ENCODE measurements around the gene MADD. TPM values are rescaled to one million over a fixed set of nuclear protein-coding genes. Genes with fewer than 3 reads are reported as not detected.

Gene MADD
- total RNA-seq, 1 donor from 2014 or later, result 20.2 TPM

DNA sequence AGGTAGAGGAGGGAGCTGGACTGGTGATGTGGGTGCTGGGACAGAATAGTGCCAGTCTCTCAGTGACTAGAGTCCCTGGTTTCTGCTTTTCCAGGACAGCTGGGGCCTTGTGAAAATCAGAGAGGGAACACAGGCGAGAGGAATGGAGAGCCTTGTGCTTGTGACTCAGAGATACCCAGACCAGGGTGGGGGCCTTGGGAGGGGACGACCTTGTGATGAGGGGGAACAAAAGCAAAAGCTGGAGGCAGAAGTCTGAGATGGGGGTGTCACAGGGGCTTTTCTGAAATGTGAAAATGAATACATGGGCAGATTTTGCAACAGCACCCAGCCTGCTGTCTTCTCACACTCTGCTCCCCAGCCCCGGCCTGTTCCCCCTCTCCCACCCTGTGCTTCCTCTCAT, 15.5 kb upstream of the MADD start:
- TF ChIP-seq, protein P1, sequence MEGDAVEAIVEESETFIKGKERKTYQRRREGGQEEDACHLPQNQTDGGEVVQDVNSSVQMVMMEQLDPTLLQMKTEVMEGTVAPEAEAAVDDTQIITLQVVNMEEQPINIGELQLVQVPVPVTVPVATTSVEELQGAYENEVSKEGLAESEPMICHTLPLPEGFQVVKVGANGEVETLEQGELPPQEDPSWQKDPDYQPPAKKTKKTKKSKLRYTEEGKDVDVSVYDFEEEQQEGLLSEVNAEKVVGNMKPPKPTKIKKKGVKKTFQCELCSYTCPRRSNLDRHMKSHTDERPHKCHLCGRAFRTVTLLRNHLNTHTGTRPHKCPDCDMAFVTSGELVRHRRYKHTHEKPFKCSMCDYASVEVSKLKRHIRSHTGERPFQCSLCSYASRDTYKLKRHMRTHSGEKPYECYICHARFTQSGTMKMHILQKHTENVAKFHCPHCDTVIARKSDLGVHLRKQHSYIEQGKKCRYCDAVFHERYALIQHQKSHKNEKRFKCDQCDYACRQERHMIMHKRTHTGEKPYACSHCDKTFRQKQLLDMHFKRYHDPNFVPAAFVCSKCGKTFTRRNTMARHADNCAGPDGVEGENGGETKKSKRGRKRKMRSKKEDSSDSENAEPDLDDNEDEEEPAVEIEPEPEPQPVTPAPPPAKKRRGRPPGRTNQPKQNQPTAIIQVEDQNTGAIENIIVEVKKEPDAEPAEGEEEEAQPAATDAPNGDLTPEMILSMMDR (IDR thresholded peaks at IDR 0.05; ENCODE audit: insufficient read depth, low read length, poor library complexity, severe bottlenecking), result no peak
- no peaks in the 10 kb centered on the region for H3K36me3 ChIP-seq (ENCODE audit: control insufficient read depth, insufficient read depth, low read length)
- no peak for DNase-seq (ENCODE audit: low read depth)
- H3K27me3 ChIP-seq (ENCODE audit: control insufficient read depth, insufficient read depth, low read length), result no peaks in the 10 kb centered on the region
- no peak overlapping the region for H3K4me3 ChIP-seq (ENCODE audit: low read depth, low read length)

DNA sequence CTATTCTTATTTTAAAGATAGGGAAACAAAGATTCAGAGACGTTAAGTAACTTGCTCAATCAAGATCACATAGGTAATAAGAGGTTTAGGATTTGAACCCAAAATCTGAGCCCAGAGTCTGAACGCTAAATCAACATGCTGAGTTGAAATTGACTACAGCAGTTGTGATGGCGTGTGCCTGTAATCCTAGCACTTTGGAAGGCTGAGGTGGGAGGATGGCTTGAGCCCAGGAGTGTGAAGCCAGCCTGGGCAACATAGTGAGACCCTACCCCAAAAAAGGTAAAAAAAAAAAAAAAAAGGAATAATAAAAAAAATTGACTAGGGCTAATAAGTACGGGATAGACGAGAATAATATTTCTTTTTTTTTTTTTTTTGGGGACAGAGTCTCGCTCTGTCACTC, 13.6 kb upstream of the MADD start:
- H3K4me3 ChIP-seq (ENCODE audit: low read depth, low read length), result no peak overlapping the region
- TF ChIP-seq, protein P1 (IDR thresholded peaks at IDR 0.05; ENCODE audit: insufficient read depth, low read length, poor library complexity, severe bottlenecking), result no peak
- no peak for DNase-seq (ENCODE audit: low read depth)
- H3K36me3 ChIP-seq (ENCODE audit: control insufficient read depth, insufficient read depth, low read length), result no peaks in the 10 kb centered on the region
- H3K27me3 ChIP-seq (ENCODE audit: control insufficient read depth, insufficient read depth, low read length), result no peaks in the 10 kb centered on the region

DNA sequence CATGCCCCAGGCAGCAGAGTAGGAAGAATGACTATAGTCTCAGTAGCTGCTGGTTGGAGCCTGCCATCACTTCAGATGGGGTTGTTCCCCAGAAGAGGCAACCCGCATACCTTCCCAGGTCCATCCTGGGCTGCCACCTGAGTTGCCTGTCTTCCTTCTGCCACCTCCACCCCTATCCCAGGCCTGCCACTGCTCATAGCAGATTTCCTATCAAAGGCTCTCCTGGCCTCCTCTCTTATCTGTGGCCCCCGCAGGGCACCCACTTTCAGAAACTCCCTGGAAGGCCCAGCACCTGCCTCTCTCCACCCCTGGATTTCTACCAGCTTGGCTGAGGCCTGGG, 12.8 kb upstream of the MADD start:
- DNase-seq (ENCODE audit: low read depth), result no peak
- H3K27me3 ChIP-seq (ENCODE audit: control insufficient read depth, insufficient read depth, low read length), result no peaks in the 10 kb centered on the region
- H3K4me3 ChIP-seq (ENCODE audit: low read depth, low read length), result no peak overlapping the region
- no peaks in the 10 kb centered on the region for H3K36me3 ChIP-seq (ENCODE audit: control insufficient read depth, insufficient read depth, low read length)
- TF ChIP-seq, protein P1 (IDR thresholded peaks at IDR 0.05; ENCODE audit: insufficient read depth, low read length, poor library complexity, severe bottlenecking), result no peak

DNA sequence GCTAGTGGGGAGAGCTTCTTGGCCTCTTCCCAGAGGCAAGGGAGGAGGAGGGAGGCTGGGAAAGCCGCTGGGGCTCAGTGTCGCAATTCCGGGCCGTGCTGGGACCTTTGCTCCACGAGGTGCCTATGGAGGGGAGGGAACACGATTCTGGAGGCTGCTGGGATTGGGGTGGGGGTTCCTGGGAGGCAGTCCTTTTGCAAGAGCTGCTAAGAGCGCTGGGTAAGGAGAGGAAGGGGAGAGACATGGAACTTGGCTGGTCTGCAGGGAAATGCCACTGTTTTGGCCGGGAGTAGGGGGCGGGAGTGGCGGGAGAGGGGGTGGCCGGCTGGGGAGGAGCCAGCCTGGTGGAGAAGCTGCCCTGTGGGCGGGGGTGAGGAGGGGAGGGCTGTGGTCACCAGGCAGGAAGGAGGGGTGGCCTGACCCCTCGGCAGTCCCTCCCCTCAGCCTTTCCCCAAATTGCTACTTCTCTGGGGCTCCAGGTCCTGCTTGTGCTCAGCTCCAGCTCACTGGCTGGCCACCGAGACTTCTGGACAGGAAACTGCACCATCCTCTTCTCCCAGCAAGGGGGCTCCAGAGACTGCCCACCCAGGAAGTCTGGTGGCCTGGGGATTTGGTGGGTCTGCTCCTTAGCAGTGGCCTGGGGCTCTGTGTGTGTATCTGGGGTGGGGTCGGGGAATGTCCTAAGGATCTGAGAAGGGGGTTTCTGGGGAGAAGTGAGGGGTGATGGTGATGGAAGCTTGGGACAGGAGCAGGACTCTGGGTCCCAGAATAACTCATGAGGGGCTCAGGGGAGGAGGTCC, 12.2 kb upstream of the MADD start, which contains the start of gene NR1H3:
Gene NR1H3 (plus strand): TSS at position 480 of the 800 bp plus-strand sequence. CDS start 1,221 bp downstream, outside the sequence.
- TF ChIP-seq, protein P1 (IDR thresholded peaks at IDR 0.05; ENCODE audit: insufficient read depth, low read length, poor library complexity, severe bottlenecking), result peak; percentile 83
- peak within 1 kb of the TSS; percentile 17 for H3K4me3 ChIP-seq (ENCODE audit: low read depth, low read length)

DNA sequence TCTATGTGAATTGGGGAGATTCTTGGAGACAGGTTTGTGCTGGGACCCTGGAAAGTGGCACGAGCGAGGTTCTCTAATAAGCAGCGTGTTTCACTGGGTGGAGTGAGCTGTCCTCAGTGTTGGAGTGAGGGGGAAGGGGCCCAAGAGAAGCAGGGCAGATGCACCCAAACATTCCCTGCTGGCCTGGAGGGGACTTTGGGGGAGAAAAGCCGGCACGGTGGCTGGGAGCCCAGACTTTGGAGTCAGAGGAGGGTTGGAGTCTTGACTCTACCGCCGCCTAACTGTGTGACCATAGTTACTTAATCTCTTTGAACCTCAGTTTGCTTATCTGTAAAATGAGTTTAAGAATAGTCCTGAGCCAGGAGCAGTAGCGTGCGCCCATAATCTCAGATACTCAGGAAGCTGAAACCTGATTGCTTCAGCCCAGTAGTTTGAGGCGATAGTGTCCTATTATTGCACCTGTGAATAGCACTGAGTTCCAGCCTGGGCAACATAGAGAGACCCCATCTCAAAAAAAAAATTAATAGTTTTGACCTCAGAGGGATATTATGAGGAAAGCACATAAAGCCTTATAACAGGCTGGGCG, 11.5 kb upstream of the MADD start:
- no peak for DNase-seq (ENCODE audit: low read depth)
- Histone ChIP-seq H3K4me3 (ENCODE audit: low read depth, low read length) (peak overlapping the region; percentile 4), H3K27me3 (ENCODE audit: control insufficient read depth, insufficient read depth, low read length) (no peaks in the 10 kb centered on the region), H3K36me3 (ENCODE audit: control insufficient read depth, insufficient read depth, low read length) (no peaks in the 10 kb centered on the region)
- TF ChIP-seq, protein P1 (IDR thresholded peaks at IDR 0.05; ENCODE audit: insufficient read depth, low read length, poor library complexity, severe bottlenecking), result no peak

More for the DNA sequence above, 12.2 kb upstream of the MADD start, which contains the start of gene NR1H3:
- no peak for DNase-seq (ENCODE audit: low read depth)
- no peaks in the 10 kb centered on the region for H3K36me3 ChIP-seq (ENCODE audit: control insufficient read depth, insufficient read depth, low read length)
- no peaks in the 10 kb centered on the region for H3K27me3 ChIP-seq (ENCODE audit: control insufficient read depth, insufficient read depth, low read length)

Measured in kidney epithelial cell (primary cell).